Astrocyte of the spinal cord (primary cell): ENCODE results near the gene TMEM38A.
"Not testable (repeated sequence)": the region's sequence is repeated elsewhere in the genome, so short reads cannot be mapped to it uniquely, and the experiment has no call there.

Experiments
- DNase-seq: peaks from one replicate; pipeline ENCODE4 v3.0.0; 2011; ENCODE audit warnings: low read depth, low spot score
- H3K4me3 ChIP-seq: 2 replicates; pipeline ENCODE4 v1.5.1; 2011; ENCODE audit warnings: low read depth, mild to moderate bottlenecking, low read length, moderate library complexity
- in situ Hi-C: cut with HindIII; loops from 2 replicates; pipeline ENCODE4 v1.10.0; 2017; ENCODE audit warnings: low sequenced_read_pairs
- TF ChIP-seq, protein P1 (sequence below): IDR thresholded peaks from 2 replicates; pipeline ENCODE4 v1.5.1; 2012; ENCODE audit warnings: low read depth, mild to moderate bottlenecking, low read length, inconsistent platforms

The TMEM38A gene

DNA sequence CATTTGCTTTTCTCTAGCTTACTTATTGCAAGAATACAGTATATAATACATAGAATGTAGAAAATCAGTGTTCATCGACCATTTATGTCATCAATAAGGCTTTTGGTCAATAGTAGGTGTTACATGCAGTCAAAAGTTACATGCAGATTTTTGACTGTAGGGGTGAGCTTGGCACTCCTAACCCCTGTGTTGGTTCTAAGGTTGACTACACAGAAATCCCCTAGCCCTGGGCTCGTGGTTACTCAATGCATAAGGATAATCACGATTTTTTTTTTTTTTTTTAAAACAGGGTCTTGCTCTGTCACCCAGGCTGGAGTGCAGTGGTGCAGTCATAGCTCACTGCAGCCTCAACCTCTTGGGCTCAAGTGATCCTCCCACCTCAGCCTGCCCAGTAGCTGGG is 54.7 kb downstream of the TMEM38A start:
- TF ChIP-seq, protein P1, sequence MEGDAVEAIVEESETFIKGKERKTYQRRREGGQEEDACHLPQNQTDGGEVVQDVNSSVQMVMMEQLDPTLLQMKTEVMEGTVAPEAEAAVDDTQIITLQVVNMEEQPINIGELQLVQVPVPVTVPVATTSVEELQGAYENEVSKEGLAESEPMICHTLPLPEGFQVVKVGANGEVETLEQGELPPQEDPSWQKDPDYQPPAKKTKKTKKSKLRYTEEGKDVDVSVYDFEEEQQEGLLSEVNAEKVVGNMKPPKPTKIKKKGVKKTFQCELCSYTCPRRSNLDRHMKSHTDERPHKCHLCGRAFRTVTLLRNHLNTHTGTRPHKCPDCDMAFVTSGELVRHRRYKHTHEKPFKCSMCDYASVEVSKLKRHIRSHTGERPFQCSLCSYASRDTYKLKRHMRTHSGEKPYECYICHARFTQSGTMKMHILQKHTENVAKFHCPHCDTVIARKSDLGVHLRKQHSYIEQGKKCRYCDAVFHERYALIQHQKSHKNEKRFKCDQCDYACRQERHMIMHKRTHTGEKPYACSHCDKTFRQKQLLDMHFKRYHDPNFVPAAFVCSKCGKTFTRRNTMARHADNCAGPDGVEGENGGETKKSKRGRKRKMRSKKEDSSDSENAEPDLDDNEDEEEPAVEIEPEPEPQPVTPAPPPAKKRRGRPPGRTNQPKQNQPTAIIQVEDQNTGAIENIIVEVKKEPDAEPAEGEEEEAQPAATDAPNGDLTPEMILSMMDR = no peak
- no peak overlapping the region for H3K4me3 ChIP-seq
- no peak for DNase-seq
- in situ Hi-C loops = no loop called here

DNA sequence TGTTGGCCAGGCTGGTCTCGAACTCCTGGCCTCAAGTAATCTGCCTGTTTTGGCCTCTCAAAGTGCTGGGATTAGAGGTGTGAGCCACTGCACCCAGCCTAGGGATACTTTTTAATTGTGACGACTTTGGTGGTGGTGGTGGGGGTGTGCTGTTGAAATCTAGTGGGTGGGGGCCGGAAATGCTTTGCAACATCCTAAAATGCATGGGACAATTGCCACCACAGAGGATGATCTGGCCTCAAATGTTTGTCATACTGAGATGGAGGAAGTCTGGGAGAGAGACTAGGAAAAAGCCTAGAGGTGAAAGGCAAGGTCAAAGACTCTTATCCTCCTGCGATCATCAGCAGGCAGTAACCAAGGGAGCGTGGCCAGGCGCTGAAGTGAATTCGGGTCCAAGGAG is 60.1 kb downstream of the TMEM38A start:
- TF ChIP-seq, protein P1 = no peak
- in situ Hi-C loops = no loop called here
- no peak for DNase-seq
- no peak overlapping the region for H3K4me3 ChIP-seq

DNA sequence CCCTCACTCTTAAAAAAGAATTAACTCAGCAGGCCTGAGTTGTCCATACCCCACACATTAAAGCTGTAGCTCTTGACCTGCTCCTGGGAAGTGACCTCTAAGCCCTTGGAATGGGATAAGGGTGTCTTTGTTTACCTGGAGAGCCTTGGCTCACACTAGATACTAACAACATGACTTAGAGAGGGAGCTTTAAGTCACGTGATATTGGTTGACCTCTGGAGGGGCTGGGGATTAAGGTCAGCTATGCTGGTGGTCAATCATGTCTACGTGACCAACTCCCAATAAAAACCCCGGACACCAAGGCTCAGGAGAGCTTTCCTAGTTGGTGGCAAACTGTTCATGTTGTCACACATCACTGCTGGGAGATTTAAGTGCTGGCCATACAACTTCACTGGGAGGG is 61.7 kb downstream of the TMEM38A start:
- DNase-seq = no peak
- TF ChIP-seq, protein P1 = no peak

DNA sequence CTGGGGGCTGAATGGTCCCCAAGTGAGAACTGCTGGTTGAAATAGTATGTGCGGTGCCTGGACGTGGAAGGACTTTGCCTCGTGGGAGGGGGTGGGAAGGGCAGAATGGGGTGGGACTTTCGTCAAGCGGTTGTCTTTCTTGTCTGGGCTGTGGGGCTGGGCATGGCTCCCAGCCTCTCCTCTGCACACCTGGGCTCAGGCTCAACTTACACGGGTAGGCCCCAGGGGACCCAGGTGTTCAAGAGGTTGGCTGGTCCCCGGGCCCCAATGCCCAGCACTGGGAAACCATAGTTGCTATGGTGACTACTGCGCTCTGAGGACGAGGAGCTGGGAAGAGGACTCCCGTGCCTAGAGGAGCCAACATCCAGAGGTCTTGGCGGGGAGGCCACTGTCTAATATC is 66.0 kb downstream of the TMEM38A start:
- in situ Hi-C loops = no loop called here
- H3K4me3 ChIP-seq = no peak overlapping the region
- TF ChIP-seq, protein P1 = no peak

More for the DNA sequence above, 61.7 kb downstream of the TMEM38A start:
- in situ Hi-C loops = no loop called here
- no peak overlapping the region for H3K4me3 ChIP-seq

DNA sequence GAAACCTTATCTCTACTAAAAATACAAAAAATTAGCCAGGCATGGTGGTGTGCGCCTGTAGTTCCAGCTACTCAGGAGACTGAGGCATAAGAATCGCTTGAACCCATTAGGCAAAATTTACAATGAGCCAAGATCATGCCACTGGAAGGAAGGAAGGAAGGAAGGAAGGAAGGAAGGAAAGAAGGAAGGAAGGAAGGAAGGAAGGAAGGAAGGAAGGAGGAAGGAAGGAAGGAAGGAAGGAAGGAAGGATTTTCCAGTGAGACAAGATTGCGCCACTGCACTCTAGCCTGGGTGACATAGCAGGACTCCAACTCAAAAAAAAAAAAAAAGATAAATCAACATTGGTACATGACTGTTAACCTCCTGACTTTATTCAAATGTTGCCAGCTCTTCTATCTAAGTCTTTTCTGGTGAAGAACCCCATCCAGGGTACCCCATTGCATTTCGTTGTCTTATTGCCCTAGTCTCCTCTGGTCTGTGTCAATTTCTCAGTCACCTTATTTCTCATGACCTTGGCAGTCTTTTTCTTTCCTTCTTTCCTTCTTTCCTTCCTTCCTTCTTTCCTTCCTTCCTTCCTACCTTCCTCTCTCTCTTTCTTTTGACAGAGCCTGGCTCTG is 74.8 kb downstream of the TMEM38A start:
- DNase-seq, H3K4me3 ChIP-seq, in situ Hi-C loops: not testable (repeated sequence)

More for the DNA sequence above, 66.0 kb downstream of the TMEM38A start:
- DNase-seq = no peak

DNA sequence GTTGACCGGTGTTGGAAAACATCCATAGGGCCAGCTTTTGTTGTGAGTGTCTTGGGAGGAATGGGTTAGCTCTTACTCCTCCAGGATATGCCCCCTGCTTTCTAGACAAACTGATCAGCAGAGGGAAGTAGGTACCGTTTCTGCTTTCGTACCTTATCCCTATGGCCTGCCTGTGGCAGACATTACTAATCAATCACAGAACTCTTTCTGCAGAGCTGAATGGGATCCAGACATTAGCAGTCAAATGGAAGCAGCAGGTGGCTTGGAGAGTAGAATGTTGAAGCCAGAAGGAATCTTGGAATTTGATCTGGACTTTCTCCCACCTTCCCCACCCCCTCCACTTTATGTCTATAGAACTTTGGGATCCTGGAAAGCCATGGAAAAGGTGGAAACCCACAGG is 75.8 kb downstream of the TMEM38A start:
- DNase-seq = no peak
- in situ Hi-C loops = no loop called here
- TF ChIP-seq, protein P1 = no peak
- H3K4me3 ChIP-seq = no peak overlapping the region

DNA sequence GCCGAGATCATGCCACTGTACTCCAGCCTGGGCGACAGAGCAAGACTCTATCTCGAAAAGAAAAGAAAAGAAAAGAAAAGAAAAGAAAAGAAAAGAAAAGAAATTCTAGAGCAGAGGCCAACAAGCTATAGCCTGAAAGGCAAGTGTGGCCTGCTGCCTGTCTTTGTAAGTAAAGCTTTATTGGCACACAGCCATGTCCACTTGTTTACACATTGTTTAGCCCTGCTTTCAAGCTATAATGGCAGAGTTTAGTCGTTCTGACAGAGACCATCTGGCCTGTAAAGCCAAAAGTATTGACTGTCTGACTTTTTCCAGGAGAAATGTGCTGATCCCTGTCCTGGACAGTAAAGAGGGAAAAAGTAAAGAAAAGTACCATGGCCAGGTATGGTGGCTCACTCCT is 77.0 kb downstream of the TMEM38A start:
- TF ChIP-seq, protein P1 = no peak
- in situ Hi-C loops = no loop called here
- no peak overlapping the region for H3K4me3 ChIP-seq
- no peak for DNase-seq
